Measurements from ENCODE around the gene SULT6B1. TPM values are rescaled to one million over a fixed set of nuclear protein-coding genes. Genes with fewer than 3 reads are reported as not detected.

Gene SULT6B1
- total and polyA plus RNA-seq, 11 donors: not detected

- ATAC-seq (no peak), DNase-seq (no peak)
- intact Hi-C loops (cut with DNase I): no loop called here
- 90 to 96% (median 93%) methylated on average over 1 of the region's 1 CpG for WGBS, 4 donors
- TF ChIP-seq CTCF (IDR thresholded peaks at IDR 0.05) (no peak), POLR2A (IDR thresholded peaks at IDR 0.05) (no peak)
- Histone ChIP-seq H3K4me3 (no peak overlapping the region), H3K27me3 (no peaks in the 10 kb centered on the region), H3K9me3 (no peaks in the 10 kb centered on the region), H3K36me3 (no peaks in the 10 kb centered on the region), H3K4me1 (peaks cover 0 to 13% (median 7%) of the 10 kb centered on the region in 12 donors), H3K27ac (no peak overlapping the region)
Observed at GRCh38 chr2:37192551-37192950, 4.1 kb upstream of the SULT6B1 start.

GRCh38 chr2:37191747-37192146 is 3.3 kb upstream of the SULT6B1 start:
- WGBS, 4 donors: 71 to 78% (median 77%) methylated on average over 6 of the region's 6 CpGs

GRCh38 chr2:37191253-37191652 is 2.8 kb upstream of the SULT6B1 start:
- Histone ChIP-seq H3K4me3 (no peak overlapping the region), H3K27me3 (peaks cover 0 to 4% (median 0%) of the 10 kb centered on the region in 9 donors), H3K27ac (no peak overlapping the region), H3K9me3 (no peaks in the 10 kb centered on the region), H3K4me1 (peaks cover 0 to 8% (median 0%) of the 10 kb centered on the region in 12 donors), H3K36me3 (no peaks in the 10 kb centered on the region)
- ATAC-seq (no peak), DNase-seq (no peak)
- no peak for TF ChIP-seq POLR2A (IDR thresholded peaks at IDR 0.05)
- no peak for TF ChIP-seq CTCF (IDR thresholded peaks at IDR 0.05)
- intact Hi-C loops (cut with DNase I): no loop called here
- WGBS, 4 donors: 75 to 88% (median 81%) methylated on average over 4 of the region's 4 CpGs

More at GRCh38 chr2:37191747-37192146, 3.3 kb upstream of the SULT6B1 start:
- H3K4me1 ChIP-seq: peaks cover 0 to 8% (median 0%) of the 10 kb centered on the region in 12 donors
- intact Hi-C loops (cut with DNase I): no loop called here
- H3K27ac ChIP-seq: no peak overlapping the region
- H3K9me3 ChIP-seq: no peaks in the 10 kb centered on the region
- H3K36me3 ChIP-seq: no peaks in the 10 kb centered on the region
- ATAC-seq (no peak), DNase-seq (no peak)
- no peak for TF ChIP-seq POLR2A (IDR thresholded peaks at IDR 0.05)
- H3K27me3 ChIP-seq: peaks cover 0 to 2% (median 0%) of the 10 kb centered on the region in 9 donors
- H3K4me3 ChIP-seq: no peak overlapping the region

- TF ChIP-seq POLR2A (IDR thresholded peaks at IDR 0.05) (no peak), CTCF (IDR thresholded peaks at IDR 0.05) (no peak)
- no peak overlapping the region for H3K4me3 ChIP-seq
- H3K36me3 ChIP-seq: no peaks in the 10 kb centered on the region
- WGBS, 4 donors: 83 to 88% (median 84%) methylated on average over 4 of the region's 4 CpGs
- intact Hi-C loops (cut with DNase I): no loop called here
- ATAC-seq (no peak), DNase-seq (no peak)
- H3K27me3 ChIP-seq: peaks cover 0 to 4% (median 0%) of the 10 kb centered on the region in 9 donors
- H3K4me1 ChIP-seq: no peaks in the 10 kb centered on the region
- no peaks in the 10 kb centered on the region for H3K9me3 ChIP-seq
- no peak overlapping the region for H3K27ac ChIP-seq
Observed at GRCh38 chr2:37190290-37190689, 1.8 kb upstream of the SULT6B1 start.

Data from heart left ventricle (tissue), 16 donors.